IMR-90 (cell line): ENCODE results near the gene ZDHHC21. TPM values are rescaled to one million over a fixed set of nuclear protein-coding genes. Genes with fewer than 3 reads are reported as not detected.

ENCODE experiments used
- ATAC-seq: fragments of 200-7000 bp; cut with Tn5 transposase; 2 replicates; pipeline ENCODE4 v1.9.1; 2020; ENCODE audit warnings: low read depth, mild to moderate bottlenecking, moderate library complexity
- BruUV-seq: library from RNA; stranded (reverse); fragments of 400-500 nt; replicated peaks from 2 replicates; lab custom pipeline; 2021; lab: Mats Ljungman, UMichigan
- CTCF ChIA-PET: fragments of 300-600 bp; formaldehyde crosslinking; extraction: SDS; loops from one replicate; lab custom pipeline; 2021; ENCODE audit warnings: antibody characterized with exemption; lab: Yijun Ruan, JAX
- POLR2A ChIA-PET: fragments of 300-600 bp; sonication (Branson Sonifier 250); formaldehyde crosslinking; loops from one replicate; lab custom pipeline; 2022; ENCODE audit warnings: antibody characterized with exemption; ENCODE audit not compliant: unreplicated experiment; lab: Charles Lee
- DNase-seq: peaks from one replicate; pipeline ENCODE4 v3.0.0; 2013
- H2AFZ ChIP-seq: replicated peaks from 2 replicates; pipeline ENCODE3; 2013; ENCODE audit warnings: low read length, mild to moderate bottlenecking; ENCODE audit not compliant: poor library complexity
- H2AK5ac ChIP-seq: 2 replicates; pipeline ENCODE4 v1.6.1; 2013; ENCODE audit warnings: low read depth, low read length, inconsistent platforms
- H2AK9ac ChIP-seq: replicated peaks from 2 replicates; pipeline ENCODE3; 2013; ENCODE audit warnings: mild to moderate bottlenecking, low read depth, low read length, moderate library complexity; ENCODE audit not compliant: poor library complexity
- H2BK120ac ChIP-seq: 2 replicates; pipeline ENCODE4 v1.6.1; 2013; ENCODE audit warnings: low read depth, low read length, inconsistent platforms
- H2BK15ac ChIP-seq: 3 replicates; pipeline ENCODE4 v1.6.1; 2013; ENCODE audit warnings: low read depth, low read length, inconsistent platforms
- H2BK20ac ChIP-seq: 2 replicates; pipeline ENCODE4 v1.6.1; 2013; ENCODE audit warnings: low read depth, mild to moderate bottlenecking, inconsistent platforms, low read length, moderate library complexity
- H2BK5ac ChIP-seq: 2 replicates; pipeline ENCODE4 v1.6.1; 2013; ENCODE audit warnings: mild to moderate bottlenecking, low read depth, low read length, inconsistent platforms; ENCODE audit not compliant: poor library complexity, severe bottlenecking
- H3K14ac ChIP-seq: replicated peaks from 2 replicates; pipeline ENCODE4 v1.6.1; 2013; ENCODE audit warnings: low read depth, low read length, inconsistent platforms
- H3K18ac ChIP-seq: 2 replicates; pipeline ENCODE4 v1.6.1; 2013; ENCODE audit warnings: low read depth, low read length, control low read depth
- H3K23ac ChIP-seq: 2 replicates; pipeline ENCODE4 v1.6.1; 2013; ENCODE audit warnings: low read depth, low read length, inconsistent platforms
- H3K27ac ChIP-seq: 2 replicates; pipeline ENCODE4 v1.5.1; 2013; ENCODE audit warnings: mild to moderate bottlenecking, control low read depth, low read length; ENCODE audit not compliant: insufficient read depth
- H3K27me3 ChIP-seq: 2 replicates; pipeline ENCODE4 v1.6.1; 2013; ENCODE audit warnings: low read length; ENCODE audit not compliant: control insufficient read depth, insufficient read depth
- H3K36me3 ChIP-seq: 2 replicates; pipeline ENCODE4 v1.6.1; 2013; ENCODE audit warnings: low read length, mixed read lengths; ENCODE audit not compliant: control insufficient read depth, insufficient read depth
- H3K4ac ChIP-seq: 2 replicates; pipeline ENCODE4 v1.6.1; 2013; ENCODE audit warnings: low read depth, low read length, inconsistent platforms
- H3K4me1 ChIP-seq: 2 replicates; pipeline ENCODE4 v1.6.1; 2013; ENCODE audit warnings: low read length, mixed read lengths; ENCODE audit not compliant: control insufficient read depth, insufficient read depth
- H3K4me2 ChIP-seq: 2 replicates; pipeline ENCODE4 v1.6.1; 2013; ENCODE audit warnings: low read depth, mild to moderate bottlenecking, control low read depth, low read length, moderate library complexity
- H3K4me3 ChIP-seq: 2 replicates; pipeline ENCODE4 v1.5.1; 2013; ENCODE audit warnings: low read depth, mild to moderate bottlenecking, control low read depth, low read length, moderate library complexity; ENCODE audit not compliant: insufficient read depth
- H3K56ac ChIP-seq: 2 replicates; pipeline ENCODE4 v1.6.1; 2013; ENCODE audit warnings: low read length, inconsistent platforms; ENCODE audit not compliant: insufficient read depth; ENCODE audit errors: extremely low read depth
- H3K79me1 ChIP-seq, 2 experiments: 2 replicates each; pipeline ENCODE4 v1.6.1; 2013; ENCODE audit warnings: low read length in 2 of 2, inconsistent platforms in 1 of 2, low read depth in 1 of 2
- H3K9ac ChIP-seq: 2 replicates; pipeline ENCODE4 v1.6.1; 2013; ENCODE audit warnings: low read depth, low read length, control low read depth
- H3K9me1 ChIP-seq: 2 replicates; pipeline ENCODE4 v1.6.1; 2013; ENCODE audit warnings: low read length, inconsistent platforms; ENCODE audit not compliant: insufficient read depth
- H3K9me3 ChIP-seq: 2 replicates; pipeline ENCODE4 v1.6.1; 2013; ENCODE audit warnings: low read length; ENCODE audit not compliant: control insufficient read depth, insufficient read depth
- H4K20me1 ChIP-seq: 2 replicates; pipeline ENCODE4 v1.6.1; 2013; ENCODE audit warnings: low read length, inconsistent platforms; ENCODE audit not compliant: insufficient read depth
- H4K5ac ChIP-seq: 2 replicates; pipeline ENCODE4 v1.6.1; 2013; ENCODE audit warnings: mild to moderate bottlenecking, low read depth, low read length, control low read depth
- H4K8ac ChIP-seq, 2 experiments: 2 replicates each; pipeline ENCODE4 v1.6.1; 2013; ENCODE audit warnings: low read depth in 2 of 2, low read length in 2 of 2, control low read depth in 1 of 2, inconsistent platforms in 1 of 2
- H4K91ac ChIP-seq: 2 replicates; pipeline ENCODE4 v1.6.1; 2013; ENCODE audit warnings: low read depth, low read length, inconsistent platforms; ENCODE audit not compliant: insufficient read depth
- FOS ChIP-seq: fragments of 150-350 bp; IDR thresholded peaks from 2 replicates; pipeline ENCODE4 v1.6.1; 2016; ENCODE audit warnings: low read depth, low read length
- MAFK ChIP-seq: IDR thresholded peaks from 2 replicates; pipeline ENCODE4 v1.6.1; 2012; ENCODE audit warnings: low read depth, low read length, improper control_type of control experiment
- MAZ ChIP-seq: IDR thresholded peaks from 2 replicates; pipeline ENCODE4 v1.6.1; 2012; ENCODE audit warnings: low read depth, mild to moderate bottlenecking, low read length, improper control_type of control experiment, moderate library complexity, borderline replicate concordance
- NFE2L2 ChIP-seq: fragments of 150-350 bp; IDR thresholded peaks from 2 replicates; pipeline ENCODE4 v1.6.1; 2016; ENCODE audit warnings: low read depth, mild to moderate bottlenecking, low read length
- POLR2A ChIP-seq: IDR thresholded peaks from 2 replicates; pipeline ENCODE4 v1.6.1; 2012; ENCODE audit warnings: mild to moderate bottlenecking, low read depth, low read length
- RAD21 ChIP-seq: IDR thresholded peaks from 2 replicates; pipeline ENCODE4 v1.6.1; 2012; ENCODE audit warnings: low read length, improper control_type of control experiment
- RCOR1 ChIP-seq: IDR thresholded peaks from 2 replicates; pipeline ENCODE4 v1.6.1; 2012; ENCODE audit warnings: mild to moderate bottlenecking, low read length, improper control_type of control experiment; ENCODE audit not compliant: insufficient replicate concordance
- RFX5 ChIP-seq: IDR thresholded peaks from 2 replicates; pipeline ENCODE4 v1.8.0; 2012; ENCODE audit warnings: low read depth, mild to moderate bottlenecking, low read length, moderate library complexity
- dilution Hi-C: fragments of 300-500 bp; cut with HindIII; formaldehyde crosslinking; loops from one replicate; pipeline ENCODE4 v1.14.3; 2018; ENCODE audit warnings: low sequenced_read_pairs; ENCODE audit not compliant: unreplicated experiment
- in situ Hi-C: fragments of 300-500 bp; cut with MboI; formaldehyde crosslinking; loops from 3 replicates; pipeline ENCODE4 v1.14.3; 2019; ENCODE audit warnings: low sequenced_read_pairs, inconsistent platforms, mixed read lengths
- intact Hi-C: fragments of 100-400 bp; cut with micrococcal nuclease; formaldehyde crosslinking; loops from 2 replicates; pipeline ENCODE4 v1.10.0; 2022
- polyA plus RNA-seq, 3 experiments: library from polyadenylated mRNA; depleted of rRNA; stranded (reverse); fragments of >200 nt; gene quantifications; 2 replicates each; pipeline ENCODE4 v1.2.3, GENCODE V29; 2012; ENCODE audit warnings: low replicate concordance in 1 of 3
- total RNA-seq: library from RNA; depleted of rRNA; stranded (reverse); fragments of >200 nt; gene quantifications from 2 replicates; pipeline ENCODE4 v1.2.3, GENCODE V29; 2012
- TF ChIP-seq, protein P1 (sequence below): fragments of 150-350 bp; IDR thresholded peaks from 2 replicates; pipeline ENCODE4 v1.6.1; 2016; ENCODE audit warnings: low read depth, mild to moderate bottlenecking, low read length, moderate library complexity, borderline replicate concordance
- TF ChIP-seq, protein P2 (sequence below): conservative IDR thresholded peaks from 2 replicates; pipeline ENCODE4 v1.5.1; 2012; ENCODE audit warnings: mild to moderate bottlenecking, low read depth, low read length, improper control_type of control experiment

The ZDHHC21 gene
- total and polyA plus RNA-seq, 2 of the 4 experiments (the other 2 are of a cell fraction), result 2.8 to 4.5 TPM

DNA sequence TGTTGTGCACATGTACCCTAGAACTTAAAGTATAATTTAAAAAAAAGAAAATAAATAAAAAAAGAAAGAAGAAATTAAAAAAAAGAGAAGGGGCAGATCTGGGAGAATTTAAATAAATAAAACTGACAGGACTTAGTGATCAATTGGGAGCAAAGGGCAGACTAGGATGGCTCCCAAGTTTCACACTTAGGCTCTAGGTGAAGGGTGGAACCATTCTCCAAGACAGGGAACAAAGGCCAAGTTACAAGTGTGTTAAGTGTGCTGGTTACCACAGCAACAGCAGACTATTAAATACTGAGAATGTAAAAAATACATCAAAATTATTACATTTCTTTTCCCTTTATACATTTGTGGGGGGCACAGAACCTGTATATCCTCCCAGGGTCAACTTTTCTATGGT is 7.1 kb downstream of the ZDHHC21 start:
- Histone ChIP-seq H3K4me3 (no peak overlapping the region), H3K18ac (no peak overlapping the region), H2BK20ac (no peak overlapping the region), H3K79me1 (peaks cover 8 to 10% of the 10 kb centered on the region in 2 experiments; a peak in 3 of 4 replicates), H3K4me1 (peaks cover 3% of the 10 kb centered on the region; the same call in 1 of the 2 replicates), H2AK5ac (no peak overlapping the region), H3K56ac (no peak overlapping the region), H3K23ac (no peak overlapping the region), H2BK15ac (no peak overlapping the region), H2AFZ (no peak overlapping the region), H2BK120ac (no peak overlapping the region), H4K8ac (no peak overlapping the region), H4K20me1 (peaks cover 4% of the 10 kb centered on the region; the same call in 1 of the 2 replicates), H3K4me2 (no peak overlapping the region), H2BK5ac (no peak overlapping the region), H3K9me3 (no peaks in the 10 kb centered on the region), H3K9ac (no peak overlapping the region), H3K14ac (no peak overlapping the region), H3K4ac (no peak overlapping the region), H4K5ac (no peak overlapping the region), H4K91ac (no peak overlapping the region), H2AK9ac (no peak overlapping the region), H3K27ac (no peak overlapping the region), H3K27me3 (no peaks in the 10 kb centered on the region), H3K9me1 (0 out of 2 replicates have a peak, but pooled peaks cover 4% of the 10 kb centered on the region), H3K36me3 (peaks cover 1% of the 10 kb centered on the region)
- in situ Hi-C loops (no loop called here), dilution Hi-C loops (no loop called here), intact Hi-C loops (no loop called here)
- BruUV-seq, result no TSS peak
- CTCF ChIA-PET, result interaction anchor here (0.6 kb wide), 1 partner anchor 38 kb away, joined by 3 read pairs; no protein-coding TSS in a partner anchor
- DNase-seq (no peak), ATAC-seq (no peak)
- POLR2A ChIA-PET, result no interaction called here
- TF ChIP-seq RFX5 (no peak), POLR2A (no peak), RCOR1 (no peak), NFE2L2 (no peak), MAFK (no peak), RAD21 (no peak), MAZ (no peak), FOS (no peak)
- TF ChIP-seq, protein P1, sequence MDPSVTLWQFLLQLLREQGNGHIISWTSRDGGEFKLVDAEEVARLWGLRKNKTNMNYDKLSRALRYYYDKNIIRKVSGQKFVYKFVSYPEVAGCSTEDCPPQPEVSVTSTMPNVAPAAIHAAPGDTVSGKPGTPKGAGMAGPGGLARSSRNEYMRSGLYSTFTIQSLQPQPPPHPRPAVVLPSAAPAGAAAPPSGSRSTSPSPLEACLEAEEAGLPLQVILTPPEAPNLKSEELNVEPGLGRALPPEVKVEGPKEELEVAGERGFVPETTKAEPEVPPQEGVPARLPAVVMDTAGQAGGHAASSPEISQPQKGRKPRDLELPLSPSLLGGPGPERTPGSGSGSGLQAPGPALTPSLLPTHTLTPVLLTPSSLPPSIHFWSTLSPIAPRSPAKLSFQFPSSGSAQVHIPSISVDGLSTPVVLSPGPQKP, result no peak
- TF ChIP-seq, protein P2, sequence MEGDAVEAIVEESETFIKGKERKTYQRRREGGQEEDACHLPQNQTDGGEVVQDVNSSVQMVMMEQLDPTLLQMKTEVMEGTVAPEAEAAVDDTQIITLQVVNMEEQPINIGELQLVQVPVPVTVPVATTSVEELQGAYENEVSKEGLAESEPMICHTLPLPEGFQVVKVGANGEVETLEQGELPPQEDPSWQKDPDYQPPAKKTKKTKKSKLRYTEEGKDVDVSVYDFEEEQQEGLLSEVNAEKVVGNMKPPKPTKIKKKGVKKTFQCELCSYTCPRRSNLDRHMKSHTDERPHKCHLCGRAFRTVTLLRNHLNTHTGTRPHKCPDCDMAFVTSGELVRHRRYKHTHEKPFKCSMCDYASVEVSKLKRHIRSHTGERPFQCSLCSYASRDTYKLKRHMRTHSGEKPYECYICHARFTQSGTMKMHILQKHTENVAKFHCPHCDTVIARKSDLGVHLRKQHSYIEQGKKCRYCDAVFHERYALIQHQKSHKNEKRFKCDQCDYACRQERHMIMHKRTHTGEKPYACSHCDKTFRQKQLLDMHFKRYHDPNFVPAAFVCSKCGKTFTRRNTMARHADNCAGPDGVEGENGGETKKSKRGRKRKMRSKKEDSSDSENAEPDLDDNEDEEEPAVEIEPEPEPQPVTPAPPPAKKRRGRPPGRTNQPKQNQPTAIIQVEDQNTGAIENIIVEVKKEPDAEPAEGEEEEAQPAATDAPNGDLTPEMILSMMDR, result no peak
